PFSK-1 (cell line): Measurements from ENCODE around the gene WNT8A.

Experiments
- FOXP2 ChIP-seq: optimal IDR thresholded peaks from 2 replicates; pipeline ENCODE3; 2011; ENCODE audit warnings: borderline replicate concordance, control low read depth, inconsistent platforms; ENCODE audit not compliant: insufficient read depth; ENCODE audit errors: extremely low read length, extremely low read depth
- POLR2AphosphoS5 ChIP-seq: IDR thresholded peaks from 2 replicates; pipeline ENCODE4 v1.6.1; 2012; ENCODE audit warnings: low read depth, mild to moderate bottlenecking, control low read depth, low read length, moderate library complexity
- SIN3A ChIP-seq: IDR thresholded peaks from 2 replicates; pipeline ENCODE4 v1.6.1; 2012; ENCODE audit warnings: mild to moderate bottlenecking, low read length, moderate library complexity, borderline replicate concordance; ENCODE audit not compliant: insufficient read depth
- TAF1 ChIP-seq: IDR thresholded peaks from 2 replicates; pipeline ENCODE4 v1.6.1; 2012; ENCODE audit warnings: low read length, control low read depth, borderline replicate concordance; ENCODE audit not compliant: insufficient read depth
- TF ChIP-seq, protein P1 (sequence below), 2 experiments: IDR thresholded peaks; 2 replicates each; pipeline versions ENCODE4 v1.6.1 to v1.8.0; 2011 to 2012; ENCODE audit warnings: low read depth in 2 of 2, low read length in 2 of 2, control low read depth in 1 of 2, inconsistent platforms in 1 of 2, mild to moderate bottlenecking in 1 of 2, moderate library complexity in 1 of 2; ENCODE audit not compliant: insufficient read depth in 1 of 2

DNA sequence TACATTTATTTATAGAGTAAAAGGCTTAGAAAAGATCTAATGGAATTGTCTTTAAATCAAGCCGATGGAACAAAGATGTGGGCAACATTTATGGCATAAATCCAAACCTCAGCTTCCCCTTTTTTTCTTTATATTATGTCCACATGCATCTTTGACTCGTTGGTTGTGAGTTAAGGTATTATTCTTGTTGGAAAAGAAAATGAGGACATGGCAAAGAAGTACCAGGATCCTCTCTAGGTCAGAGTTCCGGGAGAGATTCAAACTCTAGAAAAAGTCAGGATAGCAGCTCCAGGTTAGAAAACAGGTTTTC lies 55.9 kb downstream of the WNT8A start:
- TF ChIP-seq, protein P1, sequence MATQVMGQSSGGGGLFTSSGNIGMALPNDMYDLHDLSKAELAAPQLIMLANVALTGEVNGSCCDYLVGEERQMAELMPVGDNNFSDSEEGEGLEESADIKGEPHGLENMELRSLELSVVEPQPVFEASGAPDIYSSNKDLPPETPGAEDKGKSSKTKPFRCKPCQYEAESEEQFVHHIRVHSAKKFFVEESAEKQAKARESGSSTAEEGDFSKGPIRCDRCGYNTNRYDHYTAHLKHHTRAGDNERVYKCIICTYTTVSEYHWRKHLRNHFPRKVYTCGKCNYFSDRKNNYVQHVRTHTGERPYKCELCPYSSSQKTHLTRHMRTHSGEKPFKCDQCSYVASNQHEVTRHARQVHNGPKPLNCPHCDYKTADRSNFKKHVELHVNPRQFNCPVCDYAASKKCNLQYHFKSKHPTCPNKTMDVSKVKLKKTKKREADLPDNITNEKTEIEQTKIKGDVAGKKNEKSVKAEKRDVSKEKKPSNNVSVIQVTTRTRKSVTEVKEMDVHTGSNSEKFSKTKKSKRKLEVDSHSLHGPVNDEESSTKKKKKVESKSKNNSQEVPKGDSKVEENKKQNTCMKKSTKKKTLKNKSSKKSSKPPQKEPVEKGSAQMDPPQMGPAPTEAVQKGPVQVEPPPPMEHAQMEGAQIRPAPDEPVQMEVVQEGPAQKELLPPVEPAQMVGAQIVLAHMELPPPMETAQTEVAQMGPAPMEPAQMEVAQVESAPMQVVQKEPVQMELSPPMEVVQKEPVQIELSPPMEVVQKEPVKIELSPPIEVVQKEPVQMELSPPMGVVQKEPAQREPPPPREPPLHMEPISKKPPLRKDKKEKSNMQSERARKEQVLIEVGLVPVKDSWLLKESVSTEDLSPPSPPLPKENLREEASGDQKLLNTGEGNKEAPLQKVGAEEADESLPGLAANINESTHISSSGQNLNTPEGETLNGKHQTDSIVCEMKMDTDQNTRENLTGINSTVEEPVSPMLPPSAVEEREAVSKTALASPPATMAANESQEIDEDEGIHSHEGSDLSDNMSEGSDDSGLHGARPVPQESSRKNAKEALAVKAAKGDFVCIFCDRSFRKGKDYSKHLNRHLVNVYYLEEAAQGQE (IDR thresholded peaks at IDR 0.05; ENCODE audit: insufficient read depth in 1 of 2, low read depth in 2 of 2, low read length in 2 of 2) = no peak
- TF ChIP-seq POLR2AphosphoS5 = no peak
- no peak for TF ChIP-seq TAF1
- no peak for TF ChIP-seq SIN3A
- no peak for TF ChIP-seq FOXP2
